GM18907 (cell line): ENCODE results near the gene MAML3.

Source experiments
- ATAC-seq: cut with Tn5 transposase; IDR thresholded peaks from one replicate; pipeline ENCODE4 v1.9.1; 2021; ENCODE audit warnings: mild to moderate bottlenecking, moderate library complexity; ENCODE audit not compliant: unreplicated experiment

Gene MAML3

DNA sequence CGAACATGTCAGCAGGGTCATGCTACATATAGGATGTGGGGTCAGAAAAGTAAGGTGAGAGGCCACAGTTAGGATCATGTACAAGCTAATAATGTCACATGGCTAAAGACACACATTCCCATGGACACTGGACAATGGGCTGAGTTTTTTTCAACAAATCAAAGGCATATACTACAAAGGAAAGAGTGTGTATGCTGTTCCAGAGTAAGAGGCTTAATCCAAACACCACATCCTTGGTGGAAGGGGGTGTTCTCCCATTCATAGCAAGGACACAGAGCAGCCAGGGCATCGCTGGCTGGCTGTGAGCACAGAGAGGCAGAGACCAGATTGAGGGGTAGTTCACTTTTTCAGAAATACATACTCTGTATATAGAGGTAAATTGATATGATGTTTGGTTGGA, 356.7 kb downstream of the MAML3 start:
- ATAC-seq: no peak

GRCh38 chr4:139795527-139796314, 358.3 kb downstream of the MAML3 start:
- ATAC-seq: no peak

- ATAC-seq: no peak
Measured at GRCh38 chr4:139794158-139794954, 359.6 kb downstream of the MAML3 start.

- no peak for ATAC-seq
Measured at GRCh38 chr4:139791681-139792080, 362.3 kb downstream of the MAML3 start.

DNA sequence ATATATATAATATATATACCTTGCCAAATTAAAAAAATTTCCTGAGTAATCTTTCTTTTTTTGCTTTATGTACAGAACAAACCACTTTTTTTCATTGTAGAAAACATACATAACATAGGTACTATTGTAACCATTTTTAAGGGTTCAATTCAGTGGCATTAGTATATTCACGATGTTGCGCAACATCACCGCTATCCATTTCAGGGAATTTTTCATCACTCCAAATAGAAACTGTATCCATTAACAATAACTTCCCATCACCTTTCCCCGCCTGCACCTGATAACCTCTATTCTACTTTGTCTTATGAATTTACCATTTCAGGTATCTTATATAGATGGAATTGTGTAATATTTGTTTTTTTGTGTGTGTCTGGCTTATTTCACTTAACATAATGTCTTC, 363.7 kb downstream of the MAML3 start:
- ATAC-seq: no peak

- ATAC-seq: no peak
Measured at GRCh38 chr4:139789096-139789654, 364.8 kb downstream of the MAML3 start.

DNA sequence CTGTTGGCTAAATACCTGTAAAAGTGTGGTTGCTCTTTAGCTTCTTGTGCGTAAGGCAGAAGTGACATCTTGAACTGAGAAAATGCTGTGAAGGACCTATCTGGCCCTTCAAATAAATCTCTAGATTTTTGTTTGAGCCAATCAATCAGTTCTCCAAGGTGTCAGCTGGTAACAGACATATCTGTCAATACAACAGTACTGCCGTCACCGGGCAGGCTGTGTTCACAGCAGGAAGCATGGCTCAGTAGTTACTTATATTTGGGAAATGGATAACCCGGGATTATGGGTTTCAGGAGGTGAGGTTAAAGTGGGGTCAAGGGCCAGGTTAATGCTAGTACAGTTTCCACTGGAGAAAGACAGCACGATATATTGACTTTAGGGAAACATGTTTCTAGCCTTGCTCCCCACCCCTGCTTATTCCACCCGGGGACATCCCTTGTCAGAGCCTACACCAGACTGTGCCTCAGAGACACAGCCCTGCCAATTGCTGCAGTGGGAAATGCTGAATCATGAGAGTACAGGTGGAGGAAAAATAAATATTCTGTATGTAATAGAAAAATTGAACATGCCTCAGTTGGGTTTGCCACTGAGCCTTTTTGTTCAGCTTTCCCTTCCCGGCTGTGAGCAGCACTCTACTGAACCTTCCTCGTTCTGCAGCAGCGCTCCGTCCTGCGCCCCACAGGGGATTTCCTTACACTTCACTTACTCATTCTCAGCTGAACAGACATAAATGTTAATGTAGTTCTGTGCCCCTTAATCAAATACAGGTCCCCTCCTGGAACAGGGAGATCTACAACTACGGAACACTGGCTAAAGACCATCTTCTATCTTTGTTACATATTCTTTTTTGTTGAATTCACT, 367.3 kb downstream of the MAML3 start:
- no peak for ATAC-seq

GRCh38 chr4:139785356-139785755, 368.6 kb downstream of the MAML3 start:
- no peak for ATAC-seq

DNA sequence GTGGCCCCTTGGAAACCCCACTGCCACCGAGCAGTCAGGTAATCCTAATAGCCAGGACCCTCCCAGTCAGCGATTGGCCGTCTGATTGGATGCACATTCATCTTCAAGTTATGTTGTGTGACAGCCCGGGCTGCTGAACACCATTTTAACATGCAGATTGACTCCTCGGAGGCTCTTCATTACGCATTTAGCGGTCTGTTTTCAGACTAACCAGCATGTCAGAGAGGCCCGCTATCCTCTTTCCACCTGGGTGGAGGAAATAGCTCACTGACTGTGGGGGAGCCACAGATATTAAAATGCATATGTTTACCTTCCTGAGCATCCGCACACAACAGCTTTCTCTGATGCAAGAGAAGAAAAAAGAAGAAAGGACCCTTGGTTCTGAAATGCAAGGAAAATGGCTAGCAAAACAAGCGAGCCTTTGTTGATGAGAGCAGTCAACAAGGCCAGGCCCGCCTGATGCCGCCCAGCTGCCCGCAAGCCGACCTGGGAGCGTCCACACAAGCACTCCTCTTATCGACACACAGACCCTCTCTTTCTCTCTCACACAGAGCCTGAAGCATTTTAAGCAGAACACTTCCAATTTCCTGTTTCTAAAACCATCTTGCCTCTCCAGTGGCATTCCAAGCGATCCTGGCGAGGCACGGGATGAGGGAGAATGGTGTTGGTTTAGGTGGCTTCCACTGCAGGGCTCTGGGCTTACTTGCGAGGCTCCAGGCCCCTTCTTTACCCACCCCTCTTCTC, 370.1 kb downstream of the MAML3 start:
- ATAC-seq: no peak

DNA sequence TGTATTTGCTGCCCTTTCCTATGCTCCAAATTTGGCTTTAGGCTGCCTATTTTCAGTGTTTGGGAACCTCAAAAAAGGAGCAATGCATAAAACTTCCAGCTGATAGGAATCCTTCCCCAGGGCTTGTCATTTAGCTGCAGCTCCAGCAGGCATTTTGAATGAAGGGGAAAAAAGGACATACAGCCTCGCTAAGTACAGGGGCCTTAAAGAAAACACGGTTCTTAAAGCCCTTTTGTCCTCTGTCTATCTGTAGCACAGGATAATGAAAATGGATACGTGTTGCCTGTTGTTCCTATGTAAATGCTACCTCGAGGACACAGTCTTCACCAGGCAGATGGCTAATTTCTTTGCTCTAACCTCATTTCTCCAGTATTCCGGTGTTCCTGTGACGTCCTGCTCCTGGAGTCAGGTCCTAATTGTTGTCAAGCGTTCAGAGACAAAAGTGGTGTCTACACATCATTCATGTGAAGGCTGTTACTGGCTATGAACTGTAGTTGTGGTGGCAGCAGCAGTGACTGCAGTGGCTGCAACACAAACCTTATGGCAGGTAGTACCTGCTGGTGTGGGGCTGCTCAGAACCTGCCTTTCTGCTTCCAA, 371.0 kb downstream of the MAML3 start:
- ATAC-seq: no peak

GRCh38 chr4:139781066-139781465, 372.9 kb downstream of the MAML3 start:
- no peak for ATAC-seq

- ATAC-seq: no peak
Measured at GRCh38 chr4:139779691-139780090, 374.3 kb downstream of the MAML3 start.

- ATAC-seq: no peak
Measured at GRCh38 chr4:139777757-139778156, 376.2 kb downstream of the MAML3 start.

DNA sequence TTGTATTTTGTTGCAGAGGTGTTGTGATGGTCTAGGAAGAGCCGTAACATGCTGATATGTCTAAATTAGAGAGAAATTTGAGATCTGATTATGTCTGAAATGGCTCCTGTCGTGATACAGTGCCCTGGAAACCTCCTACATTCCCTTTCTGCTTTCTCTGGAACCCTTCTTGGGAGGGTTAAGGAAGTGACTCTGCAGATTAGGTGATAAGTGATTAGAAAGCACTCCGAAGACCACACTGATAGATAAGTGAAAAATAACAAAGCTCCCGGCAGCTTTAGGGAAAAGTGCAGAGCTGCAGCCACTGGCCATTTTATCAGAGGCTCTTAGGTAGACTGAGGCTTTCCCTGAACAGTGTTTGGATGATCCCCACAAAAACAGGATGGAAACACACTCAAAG, 377.7 kb downstream of the MAML3 start:
- ATAC-seq: no peak

GRCh38 chr4:139774759-139775487, 379.1 kb downstream of the MAML3 start:
- ATAC-seq: no peak

GRCh38 chr4:139773560-139774318, 380.2 kb downstream of the MAML3 start:
- ATAC-seq: no peak

DNA sequence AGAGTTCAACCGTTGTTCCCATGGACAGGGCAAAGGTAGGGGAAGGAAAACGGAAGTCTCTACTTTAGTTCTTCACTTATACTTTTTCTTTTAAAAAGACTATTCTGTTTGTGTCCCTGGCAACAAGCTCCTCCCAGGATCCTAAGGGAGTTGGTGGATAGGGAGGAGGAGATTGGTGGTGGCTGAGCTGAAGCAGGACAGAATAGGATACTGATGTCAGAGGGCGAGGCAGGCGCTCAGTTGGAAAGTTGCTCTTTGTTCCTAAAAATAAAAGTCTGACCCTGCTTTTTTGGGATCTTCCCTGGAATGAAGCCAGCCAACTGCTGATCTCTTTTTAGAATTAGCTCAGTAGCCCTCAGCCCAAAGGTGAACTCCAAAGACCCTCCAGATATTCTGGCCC, 383.6 kb downstream of the MAML3 start:
- no peak for ATAC-seq

DNA sequence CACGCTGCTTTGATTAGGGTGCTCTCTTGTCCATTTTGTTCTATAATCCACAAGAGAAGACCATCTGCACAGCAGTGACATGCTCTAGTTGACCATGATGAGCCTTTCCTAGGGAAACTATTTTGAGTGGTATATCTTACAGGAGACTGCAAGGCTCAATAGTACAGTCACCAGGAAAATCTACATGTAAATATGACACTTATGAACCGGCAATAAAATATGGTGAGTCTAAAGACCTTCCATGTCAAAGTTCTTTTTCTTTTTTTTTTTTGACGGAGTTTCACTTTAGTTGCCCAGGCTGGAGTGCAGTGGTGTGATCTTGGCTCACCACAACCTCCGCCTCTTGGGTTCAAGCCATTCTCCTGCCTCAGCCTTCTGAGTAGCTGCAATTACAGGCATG, 384.6 kb downstream of the MAML3 start:
- ATAC-seq: no peak

GRCh38 chr4:139768896-139769295, 385.1 kb downstream of the MAML3 start:
- no peak for ATAC-seq
